Lower leg skin (tissue), 4 donors: ENCODE measurements around the gene FAM135A. TPM values are rescaled to one million over a fixed set of nuclear protein-coding genes. Genes with fewer than 3 reads are reported as not detected.
"Not testable (repeated sequence)": the region's sequence is repeated elsewhere in the genome, so short reads cannot be mapped to it uniquely, and the experiment has no call there.

Source experiments
- DNase-seq, 2 donors: peaks; one replicate each; pipeline ENCODE4 v3.0.0-alpha.2; 2019; ENCODE audit warnings: low spot score in 2 of 2
- H3K4me3 ChIP-seq: fragments of 200-600 bp; sonication (generic); 2 replicates; pipeline ENCODE4 v1.5.1; 2017; ENCODE audit warnings: mild to moderate bottlenecking, low read depth; ENCODE audit not compliant: poor library complexity, severe bottlenecking
- CTCF ChIP-seq, 3 donors: fragments of 450-650 bp; IDR thresholded peaks; one replicate each; pipeline ENCODE4 v1.5.1; 2016; ENCODE audit warnings: antibody characterized with exemption in 3 of 3, mild to moderate bottlenecking in 3 of 3, moderate library complexity in 2 of 3
- POLR2A ChIP-seq, 2 donors: fragments of 450-650 bp; IDR thresholded peaks; one replicate each; pipeline ENCODE4 v1.6.1; 2016 to 2017; ENCODE audit warnings: antibody characterized with exemption in 2 of 2, mild to moderate bottlenecking in 1 of 2, moderate library complexity in 1 of 2
- WGBS, 2 donors: methylation state at CpG; one replicate each; pipeline ENCODE4 v1.1.5; 2018; 5-methylcytosine and 5-hydroxymethylcytosine counted together
- intact Hi-C: fragments of 100-400 bp; cut with DNase I; formaldehyde crosslinking; loops from one replicate; pipeline ENCODE4 v1.15.0; 2023; ENCODE audit warnings: low total_unique reads
- total RNA-seq, 4 donors: library from RNA; depleted of rRNA; stranded (reverse); fragments of >200 nt; gene quantifications; one replicate each; pipeline ENCODE4 v1.1.0, GENCODE V29; 2016

The FAM135A gene
- total RNA-seq, 4 donors from 2014 or later, result 77.1 to 105 (median 80.5) TPM

GRCh38 chr6:70456735-70457134 lies 43.4 kb downstream of the FAM135A start:
- intact Hi-C loops, result no loop called here
- TF ChIP-seq POLR2A (IDR thresholded peaks at IDR 0.05) (no peak), CTCF (IDR thresholded peaks at IDR 0.05) (no peak)
- WGBS, 2 donors, result 65 to 68% methylated on average over 1 of the region's 1 CpG
- no peak overlapping the region for H3K4me3 ChIP-seq
- no peak for DNase-seq

- WGBS, 2 donors, result 88 to 94% methylated on average over 2 of the region's 2 CpGs
- H3K4me3 ChIP-seq, result no peak overlapping the region
- no peak for DNase-seq
- TF ChIP-seq POLR2A (IDR thresholded peaks at IDR 0.05), result no peak
- no peak for TF ChIP-seq CTCF (IDR thresholded peaks at IDR 0.05)
- intact Hi-C loops, result no loop called here
These were observed 45.9 kb downstream of the FAM135A start for GRCh38 chr6:70459235-70459634.

DNA sequence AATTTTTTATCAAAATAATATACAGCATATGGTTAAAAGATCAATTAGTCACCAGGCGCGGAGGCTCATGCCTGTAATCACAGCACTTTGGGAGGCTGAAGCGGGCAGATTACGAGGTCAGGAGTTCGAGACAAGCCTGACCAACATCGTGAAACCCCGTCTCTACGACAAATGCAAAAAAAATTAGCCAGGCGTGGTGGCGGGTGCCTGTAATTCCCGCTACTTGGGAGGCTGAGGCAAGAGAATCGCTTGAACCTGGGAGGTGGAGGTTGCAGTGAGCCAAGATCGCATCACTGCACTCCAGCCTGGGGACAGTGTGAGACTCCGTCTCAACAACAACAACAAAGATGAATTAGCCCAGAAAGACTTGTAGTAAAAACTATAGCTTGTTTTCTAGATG lies 46.4 kb downstream of the FAM135A start:
- H3K4me3 ChIP-seq, DNase-seq, intact Hi-C loops: not testable (repeated sequence)
- 96 to 98% methylated on average over 14 of the region's 14 CpGs for WGBS, 2 donors

DNA sequence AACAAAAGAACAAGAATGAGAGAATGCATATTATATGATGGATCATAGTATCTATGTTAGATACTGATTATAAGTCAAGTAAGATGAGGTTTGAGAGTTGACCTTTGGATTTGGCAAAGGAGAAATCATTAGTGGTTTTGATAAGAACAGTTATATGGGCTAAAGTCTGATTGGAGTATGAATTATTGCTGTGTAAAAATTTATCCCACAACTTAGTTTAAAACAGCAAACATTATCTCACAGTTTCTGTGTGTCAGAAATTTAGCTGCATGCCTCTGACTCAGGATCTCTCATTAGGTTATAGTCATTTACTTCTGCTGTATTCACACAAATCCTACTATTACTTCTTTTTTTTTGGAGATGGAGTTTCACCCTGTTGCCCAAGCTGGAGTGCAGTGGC lies 56.7 kb downstream of the FAM135A start:
- no peak overlapping the region for H3K4me3 ChIP-seq
- intact Hi-C loops, result no loop called here
- no peak for DNase-seq
- TF ChIP-seq CTCF (IDR thresholded peaks at IDR 0.05) (no peak), POLR2A (IDR thresholded peaks at IDR 0.05) (no peak)

DNA sequence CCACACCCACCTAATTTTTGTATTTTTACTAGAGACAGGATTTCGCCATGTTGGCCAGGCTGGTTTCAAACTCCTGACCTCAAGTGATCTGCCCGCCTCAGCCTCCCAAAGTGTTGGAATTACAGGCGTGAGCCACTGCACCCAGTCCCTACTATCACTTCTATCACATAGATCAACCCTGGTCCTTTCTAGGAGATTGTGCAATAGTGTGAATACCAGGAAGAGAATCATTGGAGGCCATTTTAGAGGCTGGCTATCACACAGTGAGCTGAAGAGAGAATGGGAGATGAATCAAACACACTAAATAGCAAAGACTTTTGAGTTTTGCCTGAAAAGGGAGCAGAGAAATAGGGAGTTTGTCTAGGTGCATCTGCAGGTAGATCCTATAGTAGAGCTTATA lies 57.2 kb downstream of the FAM135A start:
- H3K4me3 ChIP-seq, intact Hi-C loops, DNase-seq: not testable (repeated sequence)
- WGBS, 2 donors, result 90 to 100% methylated on average over 3 of the region's 3 CpGs

DNA sequence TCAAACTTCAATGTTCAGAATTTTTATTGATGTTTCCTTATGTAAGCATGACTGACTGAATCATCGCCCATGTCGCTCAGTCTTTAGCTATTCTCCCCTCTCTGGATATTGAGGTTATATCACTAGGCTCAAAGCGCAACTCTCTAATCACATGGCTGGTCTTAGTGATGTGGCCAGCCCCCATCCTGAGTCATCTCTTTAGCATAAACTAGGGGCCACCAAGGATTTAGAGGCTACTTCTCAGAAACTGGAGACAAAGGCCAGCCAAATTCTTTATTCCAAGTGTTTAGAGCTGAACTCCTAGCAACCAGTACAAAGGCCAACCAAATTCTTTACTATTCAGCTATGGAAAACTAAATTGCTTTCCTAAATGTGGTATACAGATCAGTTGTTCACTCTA lies 61.4 kb downstream of the FAM135A start:
- no peak for TF ChIP-seq POLR2A (IDR thresholded peaks at IDR 0.05)
- TF ChIP-seq CTCF (IDR thresholded peaks at IDR 0.05), result no peak
- intact Hi-C loops, result no loop called here
- no peak overlapping the region for H3K4me3 ChIP-seq
- 98 to 99% methylated on average over 3 of the region's 3 CpGs for WGBS, 2 donors
- no peak for DNase-seq

DNA sequence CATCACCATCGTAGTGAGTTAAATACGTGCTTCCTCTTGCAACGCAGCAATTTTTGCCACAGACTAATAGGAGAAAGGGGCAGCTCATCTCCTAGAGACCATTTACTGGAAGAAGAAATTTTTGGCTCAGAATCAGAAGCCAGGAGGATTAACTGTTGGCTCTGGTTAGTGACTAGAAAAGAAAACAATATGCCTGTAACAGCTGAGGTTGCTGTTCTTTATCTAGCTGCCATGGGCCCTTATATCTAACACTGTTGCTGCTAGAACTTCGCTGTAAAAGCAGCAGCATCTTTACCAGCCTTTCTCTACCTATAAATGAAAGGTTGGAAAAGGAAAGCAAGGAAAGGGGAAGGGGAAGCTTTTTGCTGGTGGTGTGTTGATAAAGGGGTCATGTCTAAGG lies 65.9 kb downstream of the FAM135A start:
- WGBS, 2 donors, result 86 to 89% methylated on average over 4 of the region's 4 CpGs
- no peak for DNase-seq
- H3K4me3 ChIP-seq, result no peak overlapping the region
- intact Hi-C loops, result no loop called here
- no peak for TF ChIP-seq POLR2A (IDR thresholded peaks at IDR 0.05)
- TF ChIP-seq CTCF (IDR thresholded peaks at IDR 0.05), result no peak

GRCh38 chr6:70486638-70487037 lies 73.3 kb downstream of the FAM135A start:
- whole genome bisulfite sequencing, 2 donors, result 96 to 98% methylated on average over 9 of the region's 9 CpGs
- DNase-seq, result peak in 1 of 2 donors; percentile 34
- H3K4me3 ChIP-seq, intact Hi-C loops: not testable (repeated sequence)
